Stromal cell of bone marrow (primary cell): ENCODE measurements around the gene MRPL40.
A peak's percentile ranks its signal among the peaks of the same experiment; 100 is the strongest.
"Not testable (repeated sequence)": the region's sequence is repeated elsewhere in the genome, so short reads cannot be mapped to it uniquely, and the experiment has no call there.

Experiments used
- DNase-seq: peaks from one replicate; pipeline ENCODE4 v3.0.0-alpha.2; 2012; ENCODE audit warnings: low read depth

Gene MRPL40

DNA sequence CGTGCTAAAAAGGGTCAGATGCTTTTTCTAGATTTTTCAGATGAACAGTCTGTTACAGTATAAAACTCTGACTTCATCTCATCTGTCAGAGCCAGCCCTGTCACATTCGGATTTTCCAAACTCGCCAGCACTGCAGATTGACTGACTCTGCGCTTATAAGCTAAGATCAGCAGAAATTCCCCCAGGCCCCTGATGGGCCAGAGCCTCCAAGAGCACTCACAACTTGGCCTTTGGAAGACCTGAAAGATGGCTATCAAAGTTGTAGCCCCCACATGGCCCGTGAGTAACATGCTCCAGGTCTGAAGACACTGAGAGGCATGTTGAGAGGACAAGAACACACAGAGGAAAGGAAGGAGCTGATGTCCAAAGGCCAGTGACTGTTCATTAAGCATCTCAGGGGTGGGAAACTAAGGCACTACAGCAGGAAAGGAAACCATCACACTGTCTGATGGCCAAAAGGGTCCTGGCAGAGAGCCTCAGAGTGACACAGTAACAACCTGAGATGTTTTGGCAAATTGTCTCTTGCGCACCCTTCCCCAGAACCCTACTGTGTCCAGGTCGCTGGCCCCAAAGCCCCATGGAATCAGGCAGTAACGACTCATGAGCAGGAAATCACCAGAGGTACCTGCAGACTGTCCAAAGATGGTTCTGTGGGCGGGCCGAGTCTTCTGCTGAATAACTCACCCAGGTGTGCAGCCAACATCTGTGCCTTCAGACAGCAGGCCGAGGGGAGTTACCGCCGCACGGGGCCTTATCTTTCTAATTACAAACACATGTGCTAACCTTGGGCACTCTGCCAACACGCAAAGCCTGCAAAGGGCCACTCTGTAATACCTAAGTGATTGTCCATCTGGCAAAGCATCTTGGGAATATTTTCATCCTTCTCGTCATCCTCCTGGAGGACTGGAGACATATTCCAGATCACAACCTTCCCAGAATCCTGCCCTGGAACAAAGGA is 24.4 kb upstream of the MRPL40 start:
- no peak for DNase-seq

DNA sequence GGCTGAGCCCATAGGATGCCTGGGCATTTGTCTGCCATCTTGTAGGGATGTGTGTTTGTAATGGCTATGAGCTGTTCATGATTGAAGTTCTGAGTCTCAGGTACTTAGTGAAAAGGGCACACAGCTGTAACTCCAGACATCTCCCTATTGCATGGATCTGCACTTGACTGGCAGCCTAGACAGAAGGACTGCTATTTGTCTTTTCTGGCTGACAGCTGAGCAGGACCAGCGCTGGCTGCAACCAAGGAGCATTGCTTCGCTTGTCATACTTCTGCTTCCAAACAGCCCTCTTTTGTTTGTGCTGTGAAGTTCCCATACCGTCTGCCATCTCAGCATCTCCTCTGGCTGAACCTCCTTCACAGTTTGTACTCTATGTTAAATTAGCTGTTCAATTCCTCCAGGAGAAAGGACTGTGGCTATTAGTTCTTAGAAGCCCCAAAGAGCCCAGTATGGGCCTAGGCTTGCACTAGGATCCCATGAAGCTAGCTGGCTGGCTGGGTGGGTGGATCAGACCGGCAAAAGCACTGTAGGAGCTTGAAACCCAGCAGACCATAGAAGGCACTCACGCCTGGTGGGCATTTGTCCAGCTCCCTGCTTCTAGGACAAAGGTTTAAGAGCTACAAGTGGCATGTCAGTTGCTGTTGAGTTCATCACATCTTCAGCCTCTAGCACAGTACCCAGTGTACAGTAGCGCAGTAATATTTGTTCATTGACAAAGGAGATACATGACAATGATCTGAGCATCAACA is 21.2 kb upstream of the MRPL40 start:
- DNase-seq, result no peak

DNA sequence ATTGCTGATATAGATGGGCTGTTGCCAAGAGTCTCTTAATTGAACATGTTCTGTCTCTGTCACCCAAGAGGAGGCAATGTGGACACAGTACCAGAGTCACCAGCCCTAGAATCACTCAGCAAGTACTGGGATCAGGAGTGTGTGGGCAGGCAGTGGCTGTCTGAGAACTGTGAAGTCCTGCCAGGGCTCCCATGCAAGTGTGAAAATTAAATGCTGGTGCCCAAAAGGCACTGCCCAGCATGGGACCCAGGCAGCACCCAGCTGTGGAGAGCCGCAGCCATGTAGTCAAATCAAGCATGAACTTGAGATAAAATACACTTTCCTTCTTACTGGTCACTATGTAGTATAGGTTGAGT is 20.7 kb upstream of the MRPL40 start:
- DNase-seq, result no peak

GRCh38 chr22:19412478-19412877 is 19.9 kb upstream of the MRPL40 start:
- DNase-seq, result no peak

DNA sequence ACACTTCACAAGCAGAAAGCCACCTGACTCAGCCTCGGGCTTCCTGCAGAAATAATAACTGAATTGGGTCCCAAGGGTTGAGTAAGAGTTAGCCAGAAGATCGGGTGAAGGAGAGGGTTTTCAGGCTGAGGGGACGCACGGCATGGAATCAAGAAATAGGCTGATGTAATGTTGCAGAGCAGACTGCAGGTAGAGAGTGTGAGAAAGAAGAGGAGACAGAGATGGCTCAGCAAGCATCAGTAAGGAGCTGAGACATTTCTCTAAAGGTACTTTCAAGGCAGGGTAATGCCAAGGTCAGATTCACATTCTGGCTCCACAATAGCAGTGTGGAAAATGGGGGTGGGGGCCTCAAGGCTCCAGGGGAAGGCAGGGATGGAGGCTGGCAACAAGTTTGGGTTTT is 19.4 kb upstream of the MRPL40 start:
- no peak for DNase-seq

DNA sequence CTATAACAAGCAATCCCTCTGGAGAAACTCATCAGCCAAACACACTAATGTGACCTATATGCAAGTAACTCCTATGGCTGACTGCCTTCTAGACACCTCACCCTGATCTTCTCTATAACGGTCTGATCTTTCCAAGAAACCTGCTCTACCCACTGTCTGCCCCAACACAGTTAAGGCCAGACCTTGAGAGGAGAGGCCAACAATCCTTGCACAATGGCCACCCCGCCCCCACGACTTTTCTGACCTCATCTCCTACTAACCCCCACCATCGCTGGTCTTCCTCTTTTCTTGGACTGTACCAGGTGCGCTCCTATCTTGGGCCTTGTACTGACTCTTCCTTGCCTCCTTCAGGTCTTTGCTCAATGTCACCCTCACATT is 13.3 kb upstream of the MRPL40 start:
- no peak for DNase-seq

- DNase-seq, result no peak
Measured at GRCh38 chr22:19419464-19420178, 12.7 kb upstream of the MRPL40 start.

DNA sequence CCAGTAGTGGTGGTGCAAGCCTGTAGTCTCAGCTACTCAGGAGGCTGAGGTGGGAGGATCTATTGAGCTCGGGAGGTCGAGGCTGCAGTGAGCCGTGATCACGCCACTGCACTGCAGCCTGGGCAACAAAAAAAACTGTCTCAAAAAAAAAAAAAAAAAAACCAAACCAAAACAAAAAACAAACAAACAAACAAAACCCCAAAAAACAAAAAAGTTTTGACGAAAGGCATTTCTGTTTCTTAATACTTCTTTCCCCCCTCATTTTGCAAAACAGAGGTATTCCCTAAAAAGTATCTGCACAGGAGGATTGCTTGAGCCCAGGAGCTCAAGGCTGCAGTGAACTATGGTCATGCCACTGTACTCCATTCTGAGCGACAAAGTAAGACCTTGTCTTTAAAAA is 12.0 kb upstream of the MRPL40 start:
- DNase-seq, result no peak

DNA sequence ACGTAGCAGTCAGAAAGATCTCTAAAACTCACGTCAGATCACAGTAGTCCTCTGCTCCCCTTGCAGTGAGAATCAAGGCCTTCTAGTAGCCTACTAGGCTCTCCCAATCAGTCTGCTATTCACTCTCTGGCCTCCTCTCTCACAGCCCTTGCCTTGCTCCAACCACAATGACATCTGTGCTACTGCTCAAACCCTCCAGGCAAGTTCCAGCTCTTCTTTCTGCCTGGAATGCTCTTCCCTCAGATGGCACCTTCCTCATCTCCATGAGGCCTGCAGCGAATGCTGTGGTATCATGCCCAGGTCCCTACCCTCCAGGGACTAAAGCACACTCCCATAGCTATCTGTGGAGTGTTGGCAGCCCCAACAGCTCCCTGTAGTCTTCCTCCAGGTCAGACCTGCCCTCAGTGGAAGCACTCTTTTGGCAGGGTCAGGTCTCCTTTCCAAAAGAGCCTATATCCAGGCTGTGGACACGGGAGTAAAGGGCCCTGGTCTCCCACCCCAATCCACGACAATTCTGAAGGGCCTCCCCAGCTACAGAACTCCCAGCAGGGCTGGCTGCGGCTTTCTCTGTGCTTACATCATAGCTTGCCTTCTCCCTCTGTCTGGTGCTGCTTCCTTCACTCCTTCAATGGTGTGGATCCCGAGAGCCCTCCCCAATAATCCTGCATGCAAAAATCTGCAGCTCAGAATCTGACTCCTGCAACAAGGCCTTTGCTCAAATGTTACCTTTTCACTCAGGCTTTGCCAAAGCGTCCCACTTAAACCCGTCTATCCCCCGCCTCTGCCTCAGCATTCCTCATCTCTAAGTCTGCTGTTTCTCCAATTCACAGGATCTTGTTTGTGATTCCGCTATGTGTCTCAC is 9.7 kb upstream of the MRPL40 start:
- DNase-seq, result no peak

GRCh38 chr22:19424186-19424500 is 8.2 kb upstream of the MRPL40 start:
- no peak for DNase-seq

GRCh38 chr22:19429950-19430889 is 2.1 kb upstream of the MRPL40 start:
- peak; percentile 49 for DNase-seq

GRCh38 chr22:19430890-19431541 is 1.3 kb upstream of the MRPL40 start:
- no peak for DNase-seq

DNA sequence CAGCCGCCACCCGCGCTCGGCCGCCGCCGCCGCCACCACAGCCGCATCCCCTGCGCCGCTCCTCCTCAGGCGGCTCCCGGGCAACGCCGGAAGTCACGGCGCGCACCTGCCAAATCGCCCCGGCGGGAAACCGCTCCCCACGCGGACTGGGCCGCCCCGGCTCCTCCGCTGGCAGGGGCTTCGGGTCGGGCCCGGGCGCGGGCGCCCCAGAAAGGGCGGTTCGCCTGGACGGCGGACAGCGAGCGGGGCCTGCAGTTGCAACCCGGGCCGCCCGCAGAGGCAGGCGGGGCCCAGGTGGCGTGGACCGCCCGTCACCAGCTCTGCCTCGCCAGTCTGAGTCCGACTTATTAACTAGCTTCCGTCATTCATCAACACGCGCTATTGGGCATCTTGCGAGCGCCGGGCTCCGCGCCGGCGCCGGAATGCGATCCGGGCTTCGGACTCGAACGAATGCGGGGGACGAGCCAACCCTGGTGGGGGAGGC is 654 bp upstream of the MRPL40 start, which contains the start of gene HIRA:
Gene HIRA, minus strand, starts transcription at position 85 of the 484 bp plus-strand sequence. CDS start 257 bp downstream, outside the sequence.
- DNase-seq, result peak; percentile 48

- no peak for DNase-seq
Measured at GRCh38 chr22:19434401-19434800, 2.1 kb downstream of the MRPL40 start.

DNA sequence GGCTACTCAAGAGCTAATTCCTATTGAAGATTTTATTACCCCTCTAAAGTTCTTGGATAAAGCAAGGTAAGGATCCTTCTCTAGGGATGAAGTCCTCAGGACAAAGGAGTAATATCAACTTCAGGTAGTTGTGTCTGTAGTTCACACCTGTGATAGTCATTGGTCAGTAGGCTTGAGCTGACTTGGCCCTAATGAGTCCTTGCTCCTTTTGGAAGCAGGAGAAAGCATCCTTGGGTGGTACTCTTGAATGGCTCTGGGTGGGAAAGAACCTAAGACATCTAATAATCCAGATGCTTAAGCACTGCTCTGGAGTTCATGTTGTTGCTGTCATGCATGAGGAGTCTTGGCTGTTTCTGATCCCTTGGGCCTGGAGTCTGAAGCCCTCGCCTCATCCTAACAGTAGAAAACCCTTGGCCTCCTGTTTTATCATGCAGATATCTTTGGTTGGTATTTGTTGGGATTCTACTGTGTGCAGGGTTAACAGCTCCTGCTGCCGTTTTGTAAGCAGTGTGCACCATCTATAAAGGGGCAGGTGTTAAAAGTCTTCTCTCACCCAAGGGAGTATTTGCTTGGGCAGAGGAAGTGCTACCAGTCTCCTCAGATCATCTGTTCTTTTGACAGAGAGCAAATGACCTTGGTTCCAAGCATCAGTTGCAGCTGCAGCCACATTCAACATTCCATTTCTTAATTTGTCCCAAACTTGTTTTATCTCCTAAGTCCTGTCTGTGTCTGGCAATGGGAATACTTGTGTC is 2.7 kb downstream of the MRPL40 start:
- no peak for DNase-seq

DNA sequence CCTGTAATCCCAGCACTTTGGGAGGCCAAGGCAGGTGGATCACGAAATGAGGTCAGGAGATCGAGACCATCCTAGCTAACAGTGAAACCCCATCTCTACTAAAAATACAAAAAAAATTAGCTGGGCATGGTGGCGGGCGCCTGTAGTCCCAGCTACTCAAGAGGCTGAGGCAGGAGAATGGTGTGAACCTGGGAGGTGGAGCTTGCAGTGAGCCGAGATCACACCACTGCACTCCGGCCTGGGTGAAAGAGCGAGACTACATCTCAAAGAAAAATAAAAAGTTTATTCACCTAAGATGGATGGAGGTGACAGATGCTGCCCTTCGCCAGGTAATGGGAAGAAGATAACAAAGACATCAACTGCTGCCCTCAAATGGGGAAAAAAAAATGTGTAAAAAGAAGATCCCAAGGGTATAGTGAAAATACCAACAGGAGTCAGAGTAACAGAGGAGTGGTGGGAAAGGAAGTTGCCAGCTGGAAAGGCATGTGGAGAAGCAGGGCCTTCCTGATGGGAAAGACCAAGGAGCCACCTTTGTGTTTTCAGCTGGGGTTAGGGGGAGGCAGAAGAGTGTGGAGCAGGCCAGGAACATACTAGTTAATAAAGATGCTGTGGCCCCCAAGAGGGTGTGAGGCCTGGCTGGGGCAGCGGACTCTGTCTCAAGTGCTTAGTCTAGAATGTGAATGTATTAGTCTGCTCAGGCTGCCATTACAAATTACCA is 4.3 kb downstream of the MRPL40 start:
- DNase-seq, result not testable (repeated sequence)

GRCh38 chr22:19438298-19438697 is 6.0 kb downstream of the MRPL40 start:
- no peak for DNase-seq

DNA sequence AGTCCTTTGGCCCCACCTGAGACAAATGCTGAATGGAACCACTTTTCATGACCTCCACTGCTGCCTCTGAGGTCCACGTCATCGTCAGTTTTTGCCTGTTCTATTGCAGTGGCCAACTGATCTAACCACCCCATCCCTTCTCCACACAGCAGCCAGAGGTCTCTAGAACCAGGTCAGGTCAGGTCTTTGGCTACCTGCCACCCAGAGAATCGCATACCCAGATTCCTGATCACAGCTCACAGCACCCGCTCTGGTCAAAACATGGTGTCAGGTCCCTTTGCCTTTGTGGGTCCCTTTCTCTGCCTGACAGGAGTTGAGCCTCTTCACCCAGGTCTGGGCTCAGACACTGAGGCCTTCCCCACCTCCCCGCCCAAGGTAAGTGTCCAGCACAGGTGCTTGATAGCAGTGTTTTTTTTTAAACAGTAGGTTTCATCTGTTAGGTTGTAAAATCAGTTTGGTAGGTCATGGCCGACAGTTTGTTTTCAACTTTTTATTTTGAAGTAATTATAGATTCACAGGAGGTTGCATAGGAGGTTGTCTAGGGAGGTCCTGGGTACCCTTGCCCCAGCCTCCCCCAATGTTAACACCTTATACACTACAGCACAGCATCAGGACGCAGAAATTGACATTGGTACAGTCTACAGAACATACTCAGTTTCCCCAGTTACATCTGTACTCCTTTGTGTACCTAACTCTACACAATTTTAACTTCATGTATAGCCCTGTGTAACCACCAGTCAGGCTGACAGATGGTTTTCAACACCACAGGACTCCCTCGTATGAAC is 8.3 kb downstream of the MRPL40 start:
- DNase-seq, result no peak
